K562 (cell line): Measurements from ENCODE around the gene HEXD. TPM values are rescaled to one million over a fixed set of nuclear protein-coding genes. Genes with fewer than 3 reads are reported as not detected.

Experiments
- BHLHE40 ChIP-seq: IDR thresholded peaks from 2 replicates; pipeline ENCODE4 v1.6.1; 2011; ENCODE audit warnings: low read length, improper control_type of control experiment
- ESRRB ChIP-seq: fragments of 250-450 bp; sonication (Bioruptor Pico); IDR thresholded peaks from 2 replicates; pipeline ENCODE4 v1.5.0; 2020; ENCODE audit warnings: mild to moderate bottlenecking, moderate library complexity, borderline replicate concordance
- GABPB2 ChIP-seq: fragments of 250-450 bp; sonication (Bioruptor Pico); conservative IDR thresholded peaks from 2 replicates; pipeline ENCODE4 v1.5.1; 2021; ENCODE audit warnings: mild to moderate bottlenecking
- GATA2 ChIP-seq: sonication (generic); formaldehyde crosslinking; IDR thresholded peaks from 2 replicates; pipeline ENCODE4 v1.4.0; 2020; ENCODE audit warnings: mild to moderate bottlenecking, missing genetic modification reagents
- NR4A1 ChIP-seq, 2 experiments: fragments of 250-450 bp in 1 of 2; fragments of 450-650 bp in 1 of 2; sonication (Bioruptor Pico) in 1 of 2; IDR thresholded peaks; 2 replicates each; pipeline versions ENCODE4 v1.4.0 to v1.6.1; 2016 to 2020; ENCODE audit warnings: mild to moderate bottlenecking in 2 of 2, missing compliant biosample characterization in 1 of 2, missing genetic modification characterization in 1 of 2, moderate library complexity in 1 of 2
- SAFB2 ChIP-seq: fragments of 200-400 bp; formaldehyde crosslinking; IDR thresholded peaks from 2 replicates; pipeline ENCODE4 v1.6.1; 2018; ENCODE audit warnings: borderline replicate concordance, low read length, low read depth, moderate library complexity; ENCODE audit not compliant: severe bottlenecking
- SMAD1 ChIP-seq: fragments of 150-350 bp; IDR thresholded peaks from 2 replicates; pipeline ENCODE4 v1.6.1; 2014; ENCODE audit warnings: low read length, low read depth; ENCODE audit not compliant: partially characterized antibody
- XRCC3 ChIP-seq: fragments of 450-650 bp; IDR thresholded peaks from 2 replicates; pipeline ENCODE4 v1.6.1; 2017; ENCODE audit warnings: mild to moderate bottlenecking, moderate library complexity
- ZNF197 ChIP-seq: fragments of 200-800 bp; sonication (Bioruptor generic); IDR thresholded peaks from 2 replicates; pipeline ENCODE4 v1.6.1; 2016; ENCODE audit warnings: low read depth, missing genetic modification characterization, missing compliant biosample characterization
- ZNF239 ChIP-seq: fragments of 250-450 bp; sonication (Bioruptor Pico); IDR thresholded peaks from 2 replicates; pipeline ENCODE4 v1.4.0; 2020; ENCODE audit warnings: mild to moderate bottlenecking
- ZNF408 ChIP-seq: fragments of 250-450 bp; sonication (Bioruptor Pico); IDR thresholded peaks from 2 replicates; pipeline ENCODE4 v1.4.0; 2020; ENCODE audit warnings: low read depth, mild to moderate bottlenecking, moderate library complexity
- ZNF431 ChIP-seq: sonication (generic); formaldehyde crosslinking; IDR thresholded peaks from 2 replicates; pipeline ENCODE4 v1.8.0; 2022; ENCODE audit warnings: mild to moderate bottlenecking, missing genetic modification reagents
- ZNF561 ChIP-seq: fragments of 450-650 bp; formaldehyde crosslinking; conservative IDR thresholded peaks from 2 replicates; pipeline ENCODE4 v1.4.0; 2020; ENCODE audit warnings: mild to moderate bottlenecking, moderate library complexity
- ZNF79 ChIP-seq: fragments of 250-450 bp; sonication (Bioruptor Pico); IDR thresholded peaks from 2 replicates; pipeline ENCODE4 v1.4.0; 2020; ENCODE audit warnings: low read depth, mild to moderate bottlenecking, moderate library complexity
- polyA plus RNA-seq, 8 experiments: library from polyadenylated mRNA; depleted of rRNA in 4 of 8; stranded (reverse) in 5 of 8; unstranded in 3 of 8; fragments of >200 nt; fragmentation: Nextera tagmentation in 2 of 8; fragmentation: Illumina TruSeq in 1 of 8; extraction: Ambion mirVana in 2 of 8; extraction: Trizol in 1 of 8; gene quantifications; 2 replicates each; pipeline versions ENCODE4 v1.2.1 to v1.2.3, GENCODE V29; 2011 to 2014; ENCODE audit warnings: inconsistent platforms in 1 of 8, missing spikeins in 1 of 8
- total RNA-seq, 7 experiments: library from RNA; depleted of rRNA in 6 of 7; stranded (reverse); fragments of >200 nt in 6 of 7; fragmentation: Illumina TruSeq in 2 of 7; extraction: Trizol in 2 of 7; gene quantifications; 2 replicates each; pipeline versions ENCODE4 v1.2.1 to v1.2.3, GENCODE V29; 2011 to 2021; ENCODE audit warnings: low replicate concordance in 1 of 7
- TF ChIP-seq, protein P1 (sequence below): sonication (generic); formaldehyde crosslinking; IDR thresholded peaks from 2 replicates; pipeline ENCODE4 v1.8.1; 2022; ENCODE audit warnings: missing genetic modification reagents
- TF ChIP-seq, protein P2 (sequence below): IDR thresholded peaks from 2 replicates; pipeline ENCODE4 v1.6.1; 2016; ENCODE audit warnings: missing genetic modification characterization, missing compliant biosample characterization
- TF ChIP-seq, protein P3 (sequence below): sonication (generic); IDR thresholded peaks from 2 replicates; pipeline ENCODE4 v1.6.1; 2016
- TF ChIP-seq, protein P4 (sequence below): fragments of 250-450 bp; sonication (Bioruptor Pico); IDR thresholded peaks from 2 replicates; pipeline ENCODE4 v1.5.1; 2021; ENCODE audit warnings: mild to moderate bottlenecking
- TF ChIP-seq, protein P5 (sequence below): fragments of 250-450 bp; sonication (Bioruptor Pico); IDR thresholded peaks from 2 replicates; pipeline ENCODE4 v1.4.0; 2020; ENCODE audit warnings: mild to moderate bottlenecking, moderate library complexity

Gene HEXD
- total and polyA plus RNA-seq, 9 of the 15 experiments (the other 6 are each of a cell fraction or from before 2014, with no cell fraction given), result 1.0 to 25.3 (median 10.0) TPM

GRCh38 chr17:82461827-82462524 is 43.8 kb downstream of the HEXD start (continued):
- TF ChIP-seq, protein P1, sequence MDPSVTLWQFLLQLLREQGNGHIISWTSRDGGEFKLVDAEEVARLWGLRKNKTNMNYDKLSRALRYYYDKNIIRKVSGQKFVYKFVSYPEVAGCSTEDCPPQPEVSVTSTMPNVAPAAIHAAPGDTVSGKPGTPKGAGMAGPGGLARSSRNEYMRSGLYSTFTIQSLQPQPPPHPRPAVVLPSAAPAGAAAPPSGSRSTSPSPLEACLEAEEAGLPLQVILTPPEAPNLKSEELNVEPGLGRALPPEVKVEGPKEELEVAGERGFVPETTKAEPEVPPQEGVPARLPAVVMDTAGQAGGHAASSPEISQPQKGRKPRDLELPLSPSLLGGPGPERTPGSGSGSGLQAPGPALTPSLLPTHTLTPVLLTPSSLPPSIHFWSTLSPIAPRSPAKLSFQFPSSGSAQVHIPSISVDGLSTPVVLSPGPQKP (CRISPR knock-in tag), result no peak
- TF ChIP-seq, protein P2, sequence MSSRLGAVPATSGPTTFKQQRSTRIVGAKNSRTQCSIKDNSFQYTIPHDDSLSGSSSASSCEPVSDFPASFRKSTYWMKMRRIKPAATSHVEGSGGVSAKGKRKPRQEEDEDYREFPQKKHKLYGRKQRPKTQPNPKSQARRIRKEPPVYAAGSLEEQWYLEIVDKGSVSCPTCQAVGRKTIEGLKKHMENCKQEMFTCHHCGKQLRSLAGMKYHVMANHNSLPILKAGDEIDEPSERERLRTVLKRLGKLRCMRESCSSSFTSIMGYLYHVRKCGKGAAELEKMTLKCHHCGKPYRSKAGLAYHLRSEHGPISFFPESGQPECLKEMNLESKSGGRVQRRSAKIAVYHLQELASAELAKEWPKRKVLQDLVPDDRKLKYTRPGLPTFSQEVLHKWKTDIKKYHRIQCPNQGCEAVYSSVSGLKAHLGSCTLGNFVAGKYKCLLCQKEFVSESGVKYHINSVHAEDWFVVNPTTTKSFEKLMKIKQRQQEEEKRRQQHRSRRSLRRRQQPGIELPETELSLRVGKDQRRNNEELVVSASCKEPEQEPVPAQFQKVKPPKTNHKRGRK (tag), result no peak
- TF ChIP-seq SAFB2, result no peak
- TF ChIP-seq ZNF561, result no peak
- TF ChIP-seq SMAD1, result peak; percentile 96
- TF ChIP-seq ZNF239 (CRISPR knock-in tag), result no peak
- no peak for TF ChIP-seq ZNF408 (CRISPR knock-in tag)
- peak; percentile 83 for TF ChIP-seq BHLHE40
- no peak for TF ChIP-seq GABPB2 (CRISPR knock-in tag)
- no peak for TF ChIP-seq XRCC3
- TF ChIP-seq NR4A1 (CRISPR knock-in tag; IDR thresholded peaks at IDR 0.05), result no peak
- TF ChIP-seq NR4A1 (tag; IDR thresholded peaks at IDR 0.05), result peak; percentile 75; the same call in 1 of the 2 replicates
- TF ChIP-seq, protein P3, sequence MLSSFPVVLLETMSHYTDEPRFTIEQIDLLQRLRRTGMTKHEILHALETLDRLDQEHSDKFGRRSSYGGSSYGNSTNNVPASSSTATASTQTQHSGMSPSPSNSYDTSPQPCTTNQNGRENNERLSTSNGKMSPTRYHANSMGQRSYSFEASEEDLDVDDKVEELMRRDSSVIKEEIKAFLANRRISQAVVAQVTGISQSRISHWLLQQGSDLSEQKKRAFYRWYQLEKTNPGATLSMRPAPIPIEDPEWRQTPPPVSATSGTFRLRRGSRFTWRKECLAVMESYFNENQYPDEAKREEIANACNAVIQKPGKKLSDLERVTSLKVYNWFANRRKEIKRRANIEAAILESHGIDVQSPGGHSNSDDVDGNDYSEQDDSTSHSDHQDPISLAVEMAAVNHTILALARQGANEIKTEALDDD, result peak; percentile 91
- TF ChIP-seq ESRRB, result no peak
- TF ChIP-seq ZNF197 (CRISPR knock-in tag), result peak; percentile 39; the same call in 1 of the 2 replicates
- peak; percentile 96 for TF ChIP-seq GATA2 (CRISPR knock-in tag)
- TF ChIP-seq, protein P4, sequence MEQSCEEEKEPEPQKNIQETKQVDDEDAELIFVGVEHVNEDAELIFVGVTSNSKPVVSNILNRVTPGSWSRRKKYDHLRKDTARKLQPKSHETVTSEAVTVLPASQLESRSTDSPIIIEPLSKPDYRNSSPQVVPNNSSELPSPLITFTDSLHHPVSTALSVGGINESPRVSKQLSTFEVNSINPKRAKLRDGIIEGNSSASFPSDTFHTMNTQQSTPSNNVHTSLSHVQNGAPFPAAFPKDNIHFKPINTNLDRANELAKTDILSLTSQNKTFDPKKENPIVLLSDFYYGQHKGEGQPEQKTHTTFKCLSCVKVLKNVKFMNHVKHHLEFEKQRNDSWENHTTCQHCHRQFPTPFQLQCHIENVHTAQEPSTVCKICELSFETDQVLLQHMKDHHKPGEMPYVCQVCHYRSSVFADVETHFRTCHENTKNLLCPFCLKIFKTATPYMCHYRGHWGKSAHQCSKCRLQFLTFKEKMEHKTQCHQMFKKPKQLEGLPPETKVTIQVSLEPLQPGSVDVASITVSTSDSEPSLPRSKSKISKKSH (CRISPR knock-in tag), result no peak
- TF ChIP-seq, protein P5, sequence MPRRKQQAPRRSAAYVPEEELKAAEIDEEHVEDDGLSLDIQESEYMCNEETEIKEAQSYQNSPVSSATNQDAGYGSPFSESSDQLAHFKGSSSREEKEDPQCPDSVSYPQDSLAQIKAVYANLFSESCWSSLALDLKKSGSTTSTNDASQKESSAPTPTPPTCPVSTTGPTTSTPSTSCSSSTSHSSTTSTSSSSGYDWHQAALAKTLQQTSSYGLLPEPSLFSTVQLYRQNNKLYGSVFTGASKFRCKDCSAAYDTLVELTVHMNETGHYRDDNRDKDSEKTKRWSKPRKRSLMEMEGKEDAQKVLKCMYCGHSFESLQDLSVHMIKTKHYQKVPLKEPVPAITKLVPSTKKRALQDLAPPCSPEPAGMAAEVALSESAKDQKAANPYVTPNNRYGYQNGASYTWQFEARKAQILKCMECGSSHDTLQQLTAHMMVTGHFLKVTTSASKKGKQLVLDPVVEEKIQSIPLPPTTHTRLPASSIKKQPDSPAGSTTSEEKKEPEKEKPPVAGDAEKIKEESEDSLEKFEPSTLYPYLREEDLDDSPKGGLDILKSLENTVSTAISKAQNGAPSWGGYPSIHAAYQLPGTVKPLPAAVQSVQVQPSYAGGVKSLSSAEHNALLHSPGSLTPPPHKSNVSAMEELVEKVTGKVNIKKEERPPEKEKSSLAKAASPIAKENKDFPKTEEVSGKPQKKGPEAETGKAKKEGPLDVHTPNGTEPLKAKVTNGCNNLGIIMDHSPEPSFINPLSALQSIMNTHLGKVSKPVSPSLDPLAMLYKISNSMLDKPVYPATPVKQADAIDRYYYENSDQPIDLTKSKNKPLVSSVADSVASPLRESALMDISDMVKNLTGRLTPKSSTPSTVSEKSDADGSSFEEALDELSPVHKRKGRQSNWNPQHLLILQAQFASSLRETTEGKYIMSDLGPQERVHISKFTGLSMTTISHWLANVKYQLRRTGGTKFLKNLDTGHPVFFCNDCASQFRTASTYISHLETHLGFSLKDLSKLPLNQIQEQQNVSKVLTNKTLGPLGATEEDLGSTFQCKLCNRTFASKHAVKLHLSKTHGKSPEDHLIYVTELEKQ (CRISPR knock-in tag), result no peak
- TF ChIP-seq ZNF431 (CRISPR knock-in tag), result no peak
- no peak for TF ChIP-seq ZNF79 (CRISPR knock-in tag)
